Endometrial microvascular endothelial cells (primary cell): ENCODE results near the gene C13orf46. TPM values are rescaled to one million over a fixed set of nuclear protein-coding genes. Genes with fewer than 3 reads are reported as not detected.

Experiments
- in situ Hi-C: cut with HindIII; loops from 2 replicates; pipeline ENCODE4 v1.10.0; 2017; ENCODE audit warnings: low sequenced_read_pairs, low pct_unique_long_range_greater_than_20kb; ENCODE audit errors: inconsistent ontology term
- total RNA-seq: library from RNA; depleted of rRNA; stranded (reverse); fragments of >200 nt; gene quantifications from one replicate; pipeline ENCODE4 v1.2.3, GENCODE V29; 2015; ENCODE audit errors: inconsistent ontology term

C13orf46 gene
- total RNA-seq, 1 donor from 2014 or later: not detected

DNA sequence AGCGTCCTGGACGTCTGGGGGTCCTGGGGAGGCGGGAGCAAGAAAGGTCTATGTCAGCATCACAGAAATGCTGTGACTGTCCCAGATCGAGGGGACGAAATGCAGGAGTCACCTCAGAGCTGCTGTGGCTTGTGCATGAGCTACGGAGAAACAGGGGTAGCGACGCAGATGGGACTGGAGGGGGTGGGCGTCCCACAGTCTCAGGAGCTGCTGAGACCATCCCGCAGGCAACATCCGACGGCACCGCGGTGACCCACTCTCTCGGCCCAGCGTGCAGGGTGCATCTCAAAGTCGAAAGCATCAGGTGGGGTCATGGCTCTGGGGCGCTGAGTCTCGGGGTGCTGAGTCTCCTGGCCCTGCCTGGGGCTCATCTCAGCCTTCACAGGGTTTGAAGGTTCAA lies 37.4 kb upstream of the C13orf46 start:
- in situ Hi-C loops: no loop called here

DNA sequence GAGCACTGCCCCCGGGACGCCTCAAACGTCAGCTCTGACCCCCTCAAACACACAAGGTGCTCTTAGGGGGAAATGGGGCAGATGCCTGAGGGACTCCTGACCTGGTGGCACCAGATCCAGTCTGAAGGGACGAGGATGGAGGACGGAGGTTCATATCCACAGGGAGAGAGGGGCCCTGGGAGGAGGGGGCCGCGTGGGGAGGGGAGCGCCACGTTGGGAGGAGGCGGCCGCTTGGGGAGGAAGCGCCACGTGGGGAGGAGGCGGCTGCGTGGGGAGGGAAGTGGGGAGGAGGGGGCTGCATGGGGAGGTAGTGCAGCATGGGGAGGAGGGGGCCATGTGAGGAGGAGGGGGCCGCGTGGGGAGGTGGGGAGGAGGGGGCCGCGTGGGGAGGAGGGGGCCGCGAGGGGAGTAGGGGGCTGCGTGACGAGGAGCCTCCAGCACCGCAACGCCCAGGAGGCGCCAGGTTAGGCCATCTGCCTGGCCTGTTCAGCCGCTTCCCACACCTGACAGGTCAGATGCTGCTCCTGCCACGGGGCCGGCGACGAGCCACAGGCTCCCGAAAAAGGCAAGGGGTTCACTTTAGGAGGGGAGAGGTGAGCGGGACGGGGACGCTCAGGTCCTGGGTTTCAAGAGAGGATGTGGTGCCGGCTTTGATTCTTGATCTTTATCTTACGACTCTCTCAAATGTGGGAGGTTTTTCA lies 36.7 kb upstream of the C13orf46 start:
- in situ Hi-C loops: no loop called here

DNA sequence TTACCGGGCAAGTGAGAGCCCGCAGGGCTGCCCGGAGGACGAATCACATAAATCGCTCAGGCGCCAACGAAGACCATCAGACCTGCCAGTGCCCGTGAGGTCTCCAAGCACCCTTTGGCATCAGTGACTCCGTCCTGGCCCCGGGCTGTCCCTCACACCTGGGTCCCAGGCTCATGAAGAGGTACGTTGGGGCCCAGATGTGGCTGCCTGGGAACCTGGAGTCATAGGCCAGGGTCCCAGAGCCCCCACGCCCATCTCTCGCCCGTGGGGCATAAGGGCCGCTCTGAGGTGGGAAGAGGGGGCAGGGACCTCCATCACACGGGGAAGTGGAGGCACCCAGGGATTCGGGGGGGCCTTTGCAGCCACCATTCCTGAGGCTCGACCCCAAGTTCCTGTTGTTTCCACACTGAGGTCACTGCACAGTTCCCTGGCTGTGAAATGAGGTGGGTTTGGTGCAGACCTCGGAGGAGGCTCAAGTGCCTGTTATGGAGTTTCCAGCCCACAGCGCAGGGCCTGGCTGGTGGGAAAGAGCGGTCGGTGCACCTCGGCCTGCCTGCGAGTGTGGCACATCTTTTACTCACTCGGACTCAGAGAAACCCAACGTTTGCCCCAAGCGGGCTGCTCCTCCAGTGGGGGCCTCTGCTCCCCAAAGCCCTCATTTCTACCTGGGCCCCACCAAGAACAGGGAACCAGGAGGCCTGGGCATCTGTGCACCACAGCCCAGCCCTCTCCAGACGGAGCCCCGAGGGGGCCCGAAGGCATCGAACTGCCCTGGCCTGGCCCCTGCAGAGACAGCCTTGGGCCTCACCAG lies 35.9 kb upstream of the C13orf46 start:
- in situ Hi-C loops: no loop called here

DNA sequence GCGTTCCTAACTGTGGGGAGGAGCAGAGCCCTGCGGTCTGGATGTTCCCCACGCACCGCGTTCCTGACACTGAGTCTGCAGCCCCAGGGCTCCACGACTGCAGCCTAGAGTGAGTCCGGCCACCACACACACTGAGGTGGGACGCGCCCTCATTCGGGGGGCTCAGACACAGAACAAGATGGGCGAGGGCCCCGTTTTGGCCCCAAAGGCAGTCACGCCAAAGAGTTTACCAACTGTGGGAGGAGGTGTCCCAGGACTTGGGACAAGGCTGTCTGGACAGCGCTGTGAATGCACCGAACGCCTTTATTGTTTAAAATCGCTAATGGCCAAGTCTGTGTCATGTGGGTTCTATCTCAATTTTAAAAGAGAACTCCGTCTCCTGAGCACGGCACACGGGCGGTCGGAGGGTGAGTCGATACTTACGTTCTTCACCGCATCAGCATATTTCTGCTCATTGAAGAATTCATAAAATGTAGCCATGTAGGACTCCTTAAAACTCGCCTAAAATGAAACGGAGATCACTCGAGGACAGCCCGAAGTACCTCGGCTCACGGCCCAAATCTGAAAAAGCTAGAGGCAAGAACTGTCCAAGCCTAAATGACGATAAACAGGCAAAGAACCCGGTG lies 35.2 kb upstream of the C13orf46 start:
- in situ Hi-C loops: no loop called here

GRCh38 chr13:114007566-114007965 lies 33.7 kb upstream of the C13orf46 start:
- in situ Hi-C loops: no loop called here

DNA sequence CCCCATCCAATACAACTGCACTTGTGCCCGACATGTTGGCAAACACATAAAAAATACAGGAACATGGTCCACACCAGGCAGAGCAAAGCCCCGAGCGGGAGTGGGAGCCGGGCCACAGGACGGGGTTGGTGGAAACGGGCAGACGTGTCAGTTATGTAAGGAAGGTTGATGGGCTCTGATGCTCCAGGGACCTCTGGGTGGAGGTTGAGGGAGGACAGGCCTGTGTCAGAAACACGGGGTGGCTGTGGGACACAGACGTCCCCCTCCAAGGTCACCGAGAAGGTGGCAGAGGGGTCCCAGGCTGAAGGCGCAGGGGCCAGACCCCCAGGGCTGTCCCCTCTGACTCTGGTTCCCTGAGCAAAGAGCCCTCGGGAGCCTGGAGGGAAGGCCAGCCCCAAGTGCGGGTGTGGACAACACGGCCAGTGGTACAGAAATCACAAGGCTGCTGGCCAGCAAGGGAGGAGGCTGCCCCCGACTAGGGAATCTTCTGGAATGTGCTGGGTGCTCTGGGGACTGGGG lies 31.4 kb upstream of the C13orf46 start:
- in situ Hi-C loops: no loop called here

DNA sequence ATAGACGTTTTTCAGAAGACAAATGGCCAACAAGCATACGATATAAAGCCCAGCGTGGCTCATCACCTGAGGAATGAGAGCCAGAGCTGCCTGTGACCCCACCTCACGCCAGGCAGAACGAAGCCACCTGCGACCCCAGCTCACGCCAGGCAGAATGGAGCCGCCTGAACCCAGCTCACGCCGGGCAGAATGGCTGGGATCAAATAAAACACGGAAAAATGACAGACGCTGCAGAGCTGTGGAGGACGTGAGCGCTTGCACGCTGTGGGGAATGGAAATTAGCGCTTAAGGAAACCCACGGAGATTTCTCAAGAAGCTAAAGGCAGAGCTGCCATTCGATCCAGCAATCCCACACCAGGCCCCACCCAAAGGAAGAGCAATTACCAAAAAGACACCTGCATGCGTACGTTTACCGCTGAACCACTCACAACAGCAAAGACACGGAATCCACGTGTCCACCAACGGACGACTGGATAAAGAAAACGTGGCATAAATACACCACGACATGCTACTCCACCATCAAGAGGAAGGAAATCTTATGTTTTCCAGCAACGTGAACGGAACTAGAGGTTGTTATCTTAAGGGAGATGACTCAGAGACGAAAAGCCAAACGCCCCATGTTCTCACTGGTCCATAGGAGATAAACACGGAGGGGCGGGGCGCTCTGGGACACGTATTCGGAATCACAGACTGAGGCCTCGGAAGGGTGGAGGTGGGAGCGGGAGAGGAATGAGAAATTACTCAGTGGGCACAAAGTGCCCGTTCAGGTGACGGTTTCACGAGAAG lies 30.7 kb upstream of the C13orf46 start:
- in situ Hi-C loops: no loop called here

DNA sequence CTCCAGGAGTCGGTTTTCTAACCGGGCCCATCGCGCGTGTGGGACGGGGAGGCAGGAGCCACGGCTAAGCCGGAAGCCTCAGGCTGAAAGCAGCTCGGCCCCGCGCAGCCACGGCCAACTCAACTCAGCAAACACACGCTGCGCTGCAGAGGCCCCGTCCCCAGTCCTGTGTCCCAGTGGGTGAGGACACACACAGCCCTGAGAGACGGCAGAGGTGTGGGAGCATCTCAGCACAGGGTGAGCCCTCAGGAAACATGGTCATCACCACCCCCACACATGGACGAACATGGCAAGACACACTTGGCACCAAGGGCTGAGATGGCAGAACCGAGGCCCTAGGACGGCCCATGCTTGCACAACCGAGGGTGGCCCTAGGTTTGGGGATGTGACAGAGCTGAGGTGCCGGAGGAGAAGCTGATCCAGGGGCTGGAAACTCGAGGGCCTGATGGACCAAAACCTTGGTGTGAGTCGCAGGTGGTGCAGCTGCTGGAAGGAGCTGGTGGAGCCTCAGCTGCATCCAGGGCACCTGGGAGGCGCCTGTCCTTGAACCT lies 29.0 kb upstream of the C13orf46 start:
- in situ Hi-C loops: no loop called here

DNA sequence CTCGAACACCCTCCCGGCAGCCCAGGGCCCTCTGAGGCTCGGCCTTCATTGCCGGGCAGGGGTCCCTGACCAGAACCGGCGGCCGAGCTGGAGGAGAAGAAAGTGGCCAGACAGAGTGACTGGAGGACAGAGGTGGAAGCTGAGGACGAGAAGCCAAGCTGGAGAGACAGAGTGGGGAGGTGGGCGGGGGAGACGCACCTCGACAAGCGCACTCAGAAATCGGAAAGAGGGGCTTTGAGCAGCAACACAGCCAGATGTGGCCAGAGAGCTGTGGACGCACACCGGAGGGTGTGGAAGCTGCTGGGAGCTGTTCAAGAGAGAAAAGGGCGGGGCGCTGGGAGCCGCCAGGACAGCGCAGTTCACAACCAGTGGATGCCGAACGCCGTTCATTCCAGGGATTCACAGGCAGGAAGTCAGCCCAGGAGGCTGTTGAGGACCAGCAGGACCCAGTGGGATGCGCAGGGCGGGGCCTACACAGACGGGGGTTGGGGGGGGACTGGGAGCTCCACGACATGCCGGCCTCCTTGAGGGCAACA lies 28.2 kb upstream of the C13orf46 start:
- in situ Hi-C loops: no loop called here

- in situ Hi-C loops: no loop called here
These were observed 27.6 kb upstream of the C13orf46 start for GRCh38 chr13:114001331-114002008.

DNA sequence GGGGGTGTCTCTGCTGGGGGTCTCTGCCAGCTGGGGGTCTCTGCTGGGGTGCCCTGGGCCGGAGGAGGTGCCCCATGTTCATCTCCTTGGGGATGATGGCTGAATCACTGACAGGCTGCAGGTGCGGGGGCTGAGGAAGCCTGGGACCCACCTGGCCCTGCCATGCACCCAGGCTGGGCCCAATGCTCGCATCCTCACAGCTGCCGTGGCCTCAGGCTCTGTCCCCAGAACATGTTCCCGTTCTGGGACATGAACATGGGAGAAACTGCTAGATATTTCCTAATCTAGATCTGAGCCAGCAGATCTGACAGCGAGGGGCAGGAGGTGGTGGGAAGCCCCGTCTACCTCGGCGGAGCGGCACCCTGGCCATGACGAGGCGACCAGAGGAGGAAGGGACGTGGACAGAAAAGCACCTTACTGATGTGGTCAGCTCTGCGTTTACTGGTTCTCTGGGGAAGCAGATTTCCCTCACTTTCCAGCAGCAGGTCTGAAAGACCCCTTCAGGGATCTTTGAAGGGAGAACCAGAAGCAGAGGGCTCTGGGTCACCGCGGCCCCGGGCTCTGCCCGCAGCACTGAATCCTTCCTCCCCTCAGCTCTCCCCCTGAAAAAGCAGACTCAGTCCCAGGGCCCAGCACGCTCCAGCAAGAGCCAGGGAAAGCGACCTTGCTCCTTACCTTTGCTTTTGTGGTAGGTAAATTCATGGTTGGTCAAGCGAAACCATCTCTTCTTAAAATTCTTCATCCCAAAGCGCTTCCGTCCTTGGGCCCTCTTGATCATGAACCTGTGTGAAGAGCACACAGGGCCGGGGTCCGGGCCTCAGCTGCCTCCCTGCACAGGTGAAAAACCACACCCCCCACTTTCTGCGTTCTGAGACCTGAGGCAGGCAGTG lies 26.5 kb upstream of the C13orf46 start:
- in situ Hi-C loops: no loop called here

GRCh38 chr13:113999618-113999910 lies 25.7 kb upstream of the C13orf46 start:
- in situ Hi-C loops: no loop called here

DNA sequence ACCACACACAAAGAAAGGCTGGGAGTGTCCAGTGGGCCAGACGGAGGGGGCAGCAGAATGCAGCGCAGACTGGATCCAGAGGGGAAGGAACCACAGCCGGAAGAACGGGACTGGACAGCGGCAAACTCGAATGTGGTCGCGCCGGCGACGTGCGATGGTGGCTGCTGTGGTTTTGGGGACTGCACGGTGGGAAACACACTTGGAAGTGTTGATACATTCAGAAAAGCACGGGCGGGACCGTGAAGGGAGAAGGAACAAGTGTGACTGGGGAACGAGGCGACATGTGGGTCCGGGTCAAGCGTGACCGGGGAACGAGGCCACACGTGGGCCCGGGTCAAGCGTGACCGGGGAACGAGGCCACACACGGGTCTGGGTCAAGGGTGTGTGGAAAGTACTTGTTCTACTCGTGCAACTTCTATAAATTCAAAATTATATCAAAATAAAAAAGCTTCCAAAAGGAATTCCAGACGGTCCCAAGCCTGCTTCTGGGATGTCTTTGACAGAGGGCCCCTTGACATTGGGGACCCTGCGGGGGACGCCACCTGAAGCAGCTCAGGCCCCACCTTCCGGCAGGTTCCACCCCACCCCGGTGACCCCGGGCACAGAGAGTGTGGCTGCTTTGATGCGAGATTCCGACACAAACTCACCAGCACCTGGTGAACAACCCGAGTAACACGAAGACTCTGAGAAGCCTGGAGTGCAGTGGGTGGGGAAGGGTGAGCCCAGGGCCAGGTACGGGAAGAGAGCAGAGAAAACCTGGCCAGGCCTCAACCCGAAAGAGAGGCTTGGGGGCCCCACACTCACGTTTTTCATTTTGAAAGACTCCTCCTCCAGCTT lies 25.1 kb upstream of the C13orf46 start:
- in situ Hi-C loops: no loop called here

- in situ Hi-C loops: no loop called here
These were observed 24.2 kb upstream of the C13orf46 start for GRCh38 chr13:113997845-113998751.

- in situ Hi-C loops: no loop called here
These were observed 23.3 kb upstream of the C13orf46 start for GRCh38 chr13:113996912-113997745.
